H1 (cell line): Measurements from ENCODE around the gene HTR3C. TPM values are rescaled to one million over a fixed set of nuclear protein-coding genes. Genes with fewer than 3 reads are reported as not detected.

Experiments used
- ASH2L ChIP-seq: fragments of 200-600, 300-600 bp; sonication (generic); IDR thresholded peaks from one replicate; pipeline ENCODE4 v1.7.1; 2017; ENCODE audit warnings: low read length
- CBX8 ChIP-seq: fragments of 300-800, 300-1000 bp; sonication (generic); IDR thresholded peaks from 2 replicates; pipeline ENCODE4 v1.7.1; 2016; ENCODE audit warnings: low read depth, low read length, borderline replicate concordance
- CTBP2 ChIP-seq: IDR thresholded peaks from 2 replicates; pipeline ENCODE4 v1.7.0; 2011; ENCODE audit warnings: borderline replicate concordance, mild to moderate bottlenecking, moderate library complexity, mixed read lengths, low read length; ENCODE audit not compliant: insufficient read depth, insufficient read length
- EGR1 ChIP-seq: IDR thresholded peaks from 2 replicates; pipeline ENCODE4 v1.6.1; 2011; ENCODE audit warnings: low read depth, low read length, borderline replicate concordance
- HDAC2 ChIP-seq, 2 experiments: fragments of 300-600 bp in 1 of 2; sonication (generic) in 1 of 2; IDR thresholded peaks; 2 replicates each; pipeline ENCODE4 v1.6.1; 2011 to 2012; ENCODE audit warnings: low read depth in 2 of 2, low read length in 2 of 2, mild to moderate bottlenecking in 2 of 2, moderate library complexity in 2 of 2, borderline replicate concordance in 1 of 2, inconsistent platforms in 1 of 2
- RXRA ChIP-seq: IDR thresholded peaks from 2 replicates; pipeline ENCODE4 v1.6.1; 2011; ENCODE audit warnings: low read depth, mild to moderate bottlenecking, low read length, moderate library complexity; ENCODE audit not compliant: insufficient read depth
- SUZ12 ChIP-seq: fragments of 200-600 bp; sonication (generic); IDR thresholded peaks from 2 replicates; pipeline ENCODE4 v1.6.1; 2012; ENCODE audit warnings: mild to moderate bottlenecking, inconsistent platforms, low read length, moderate library complexity, mixed read lengths
- polyA plus RNA-seq, 7 experiments: library from polyadenylated mRNA; depleted of rRNA in 3 of 7; stranded (reverse) in 5 of 7; unstranded in 2 of 7; fragments of >200 nt in 5 of 7; fragments of 200-250 nt in 2 of 7; gene quantifications; 1 replicate in 5 of 7; 2 replicates in 1 of 7; 4 replicates in 1 of 7; pipeline versions ENCODE4 v1.2.1 to v1.2.3, GENCODE V29; 2011 to 2013; ENCODE audit warnings: missing spikeins in 2 of 7, mixed read lengths in 2 of 7
- total RNA-seq: library from RNA; stranded (reverse); fragmentation: NEBNext Ultra II Directional; extraction: Animal tissue kit (Norgen Biotek cat#: 25700); gene quantifications from 2 replicates; pipeline ENCODE4 v1.2.1, GENCODE V29; 2021
- TF ChIP-seq, protein P1 (sequence below): IDR thresholded peaks from 2 replicates; pipeline ENCODE4 v1.6.1; 2011; ENCODE audit warnings: low read depth, mild to moderate bottlenecking, low read length; ENCODE audit not compliant: insufficient read depth

Gene HTR3C
- total and polyA plus RNA-seq, 2 of the 8 experiments (the other 6 are each of a cell fraction or from before 2014, with no cell fraction given) = 0.03 TPM; not detected in 1

DNA sequence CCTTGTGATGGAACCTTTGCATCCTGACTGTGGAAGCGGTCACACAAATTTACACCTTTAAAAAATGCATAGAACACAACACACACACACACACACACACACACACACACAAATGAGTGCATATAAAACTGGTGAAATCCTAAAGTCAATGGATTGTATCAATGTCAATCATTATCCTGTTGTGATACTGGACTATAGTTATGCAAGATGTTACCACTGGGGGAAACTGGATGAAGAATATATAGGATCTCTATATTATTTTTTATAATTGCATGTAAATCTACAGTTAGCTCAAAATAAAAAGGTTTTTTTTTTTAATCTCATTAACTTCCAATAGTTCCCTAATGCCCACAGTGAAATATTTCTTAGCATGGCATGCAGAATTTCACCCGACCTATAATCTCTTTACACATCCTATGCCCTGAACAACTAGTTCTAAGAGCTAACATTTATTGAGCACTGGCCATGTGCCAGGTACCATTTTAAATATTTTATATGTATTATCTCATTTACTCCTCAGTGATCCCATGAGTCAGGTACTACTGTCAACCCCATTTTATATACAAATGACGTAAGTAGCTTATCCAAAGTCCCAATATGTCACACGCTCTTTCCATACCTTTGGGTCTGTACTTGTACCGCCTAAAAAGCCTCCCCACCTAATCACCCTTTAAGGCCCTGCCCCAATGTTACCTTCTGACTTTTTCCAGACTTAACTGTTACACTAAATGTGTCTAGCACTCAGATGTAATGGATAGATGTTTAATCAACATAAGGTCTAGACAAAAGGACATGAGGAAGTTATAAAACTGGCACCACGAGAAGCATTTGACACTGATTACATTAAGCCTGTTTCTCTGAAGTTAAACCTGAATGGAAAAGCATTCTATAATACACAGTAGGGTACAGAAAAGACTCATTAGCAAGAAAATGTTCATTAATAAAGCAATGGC is 40.6 kb upstream of the HTR3C start (continued):
- no peak for TF ChIP-seq HDAC2 (IDR thresholded peaks at IDR 0.05; ENCODE audit: borderline replicate concordance in 1 of 2, low read depth in 2 of 2, low read length in 2 of 2)
- TF ChIP-seq ASH2L = no peak
- TF ChIP-seq CTBP2 = no peak
- TF ChIP-seq, protein P1, sequence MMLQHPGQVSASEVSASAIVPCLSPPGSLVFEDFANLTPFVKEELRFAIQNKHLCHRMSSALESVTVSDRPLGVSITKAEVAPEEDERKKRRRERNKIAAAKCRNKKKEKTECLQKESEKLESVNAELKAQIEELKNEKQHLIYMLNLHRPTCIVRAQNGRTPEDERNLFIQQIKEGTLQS = no peak
- TF ChIP-seq CBX8 = no peak
- no peak for TF ChIP-seq RXRA
- TF ChIP-seq SUZ12 = no peak
- no peak for TF ChIP-seq EGR1
